GM06990 (cell line): ENCODE measurements around the gene IGF1R.

Source experiments
- DNase-seq: peaks from one replicate; pipeline ENCODE4 v3.0.0-alpha.2; 2011; ENCODE audit not compliant: insufficient read length; ENCODE audit errors: extremely low read depth
- H3K27me3 ChIP-seq: replicated peaks from 2 replicates; pipeline ENCODE4 v1.6.0; 2011; ENCODE audit warnings: low read length; ENCODE audit not compliant: control insufficient read depth, insufficient read depth
- H3K36me3 ChIP-seq: 2 replicates; pipeline ENCODE4 v1.5.1; 2011; ENCODE audit warnings: low read length; ENCODE audit not compliant: control insufficient read depth, insufficient read depth
- H3K4me3 ChIP-seq: replicated peaks from 2 replicates; pipeline ENCODE4 v1.5.1; 2011; ENCODE audit warnings: low read depth, mild to moderate bottlenecking, control low read depth, low read length
- CTCF ChIP-seq: IDR thresholded peaks from 2 replicates; pipeline ENCODE4 v1.5.1; 2011; ENCODE audit warnings: low read length, control low read depth, mild to moderate bottlenecking, inconsistent platforms; ENCODE audit not compliant: insufficient read depth, poor library complexity, severe bottlenecking

IGF1R gene

GRCh38 chr15:98881526-98882520, 233.5 kb downstream of the IGF1R start:
- DNase-seq, result no peak
- Histone ChIP-seq H3K27me3 (no peaks in the 10 kb centered on the region), H3K4me3 (no peak overlapping the region), H3K36me3 (no peaks in the 10 kb centered on the region)
- TF ChIP-seq CTCF, result peak; percentile 33

GRCh38 chr15:98883478-98883877, 235.1 kb downstream of the IGF1R start:
- Histone ChIP-seq H3K27me3 (no peaks in the 10 kb centered on the region), H3K4me3 (no peak overlapping the region), H3K36me3 (no peaks in the 10 kb centered on the region)
- no peak for TF ChIP-seq CTCF
- no peak for DNase-seq

GRCh38 chr15:98884894-98885293, 236.6 kb downstream of the IGF1R start:
- Histone ChIP-seq H3K4me3 (no peak overlapping the region), H3K36me3 (no peaks in the 10 kb centered on the region), H3K27me3 (no peaks in the 10 kb centered on the region)
- TF ChIP-seq CTCF, result no peak
- no peak for DNase-seq

- Histone ChIP-seq H3K27me3 (no peaks in the 10 kb centered on the region), H3K4me3 (no peak overlapping the region), H3K36me3 (no peaks in the 10 kb centered on the region)
- TF ChIP-seq CTCF, result no peak
- no peak for DNase-seq
Observed at GRCh38 chr15:98887976-98888375, 239.6 kb downstream of the IGF1R start.

- DNase-seq, result no peak
- no peak overlapping the region for H3K4me3 ChIP-seq
- no peaks in the 10 kb centered on the region for H3K36me3 ChIP-seq
- no peak for TF ChIP-seq CTCF
- H3K27me3 ChIP-seq, result no peaks in the 10 kb centered on the region
Observed at GRCh38 chr15:98888820-98889479, 240.6 kb downstream of the IGF1R start.
